Activated T-helper 1 cell treated with anti-CD3 and anti-CD28 coated beads, Interleukin-12 subunit alpha, Interleukin-12 subunit beta, Interleukin-2, Interleukin-4 antibody, amounts not matched to agents 30 ng/mL and 10 ng/mL and 1 ng/mL, durations not matched to agents 14 hours and 24 hours and 36 hours (primary cell): Measurements from ENCODE around the gene TCERG1. TPM values are rescaled to one million over a fixed set of nuclear protein-coding genes. Genes with fewer than 3 reads are reported as not detected.

Experiments used
- total RNA-seq: library from RNA; stranded (reverse); gene quantifications from 2 replicates; pipeline ENCODE4 v1.2.3, GENCODE V29; 2022

Gene TCERG1
- total RNA-seq, 1 donor from 2014 or later = 160 TPM

Other genes with a start within 250 kb of the TCERG1 start
- 31.2 and 33.5 TPM in 2 replicates for gene RBM27, start 243.7 kb upstream of the TCERG1 start, total RNA-seq
- not detected in 2 replicates for gene POU4F3, start 108.5 kb upstream of the TCERG1 start, total RNA-seq
- gene GPR151, start 68.9 kb downstream of the TCERG1 start, total RNA-seq = not detected in 2 replicates